Neural progenitor cell (in vitro differentiated cells): Measurements from ENCODE around the gene TBXAS1. TPM values are rescaled to one million over a fixed set of nuclear protein-coding genes. Genes with fewer than 3 reads are reported as not detected.

Source experiments
- DNase-seq: peaks from one replicate; pipeline ENCODE4 v3.0.0-alpha.2; 2016; ENCODE audit warnings: low spot score
- H2AFZ ChIP-seq: fragments of 200-600 bp; sonication (generic); replicated peaks from 2 replicates; pipeline ENCODE4 v1.6.1; 2016; ENCODE audit warnings: antibody characterized with exemption
- H3F3A ChIP-seq: fragments of 200-600 bp; sonication (generic); 2 replicates; pipeline ENCODE4 v1.6.1; 2016; ENCODE audit warnings: antibody characterized with exemption, low read depth
- H3K27ac ChIP-seq: fragments of 200-600 bp; sonication (generic); 2 replicates; pipeline ENCODE4 v1.5.1; 2016; ENCODE audit warnings: mild to moderate bottlenecking
- H3K27me3 ChIP-seq: fragments of 200-600 bp; sonication (generic); 2 replicates; pipeline ENCODE4 v1.6.1; 2016; ENCODE audit warnings: mild to moderate bottlenecking, moderate library complexity
- H3K36me3 ChIP-seq: fragments of 200-600 bp; sonication (generic); 2 replicates; pipeline ENCODE4 v1.5.1; 2016
- H3K4me1 ChIP-seq: fragments of 200-600 bp; sonication (generic); 2 replicates; pipeline ENCODE4 v1.6.1; 2016; ENCODE audit warnings: mixed run types
- H3K4me2 ChIP-seq: fragments of 200-600 bp; sonication (generic); 2 replicates; pipeline ENCODE4 v1.6.1; 2016
- H3K4me3 ChIP-seq: fragments of 200-600 bp; sonication (generic); 2 replicates; pipeline ENCODE4 v1.5.1; 2016
- H3K79me2 ChIP-seq: fragments of 200-600 bp; sonication (generic); 2 replicates; pipeline ENCODE4 v1.6.1; 2016; ENCODE audit warnings: low read depth
- H3K9ac ChIP-seq: fragments of 200-600 bp; sonication (generic); 2 replicates; pipeline ENCODE4 v1.6.1; 2016
- H3K9me3 ChIP-seq: fragments of 200-600 bp; sonication (generic); 2 replicates; pipeline ENCODE4 v1.5.1; 2016; ENCODE audit warnings: low read depth
- H4K20me1 ChIP-seq: fragments of 200-600 bp; sonication (generic); 2 replicates; pipeline ENCODE4 v1.6.1; 2016; ENCODE audit warnings: low read depth
- H3K27ac Mint-ChIP-seq: 3 replicates; pipeline ENCODE4 v1.8.0; 2021; ENCODE audit warnings: mixed read lengths
- H3K27me3 Mint-ChIP-seq: 2 replicates; pipeline ENCODE4 v1.8.0; 2022; ENCODE audit warnings: low read depth, mild to moderate bottlenecking, inconsistent platforms, moderate library complexity, mixed read lengths; ENCODE audit not compliant: insufficient read depth
- H3K36me3 Mint-ChIP-seq: 3 replicates; pipeline ENCODE4 v1.8.0; 2021; ENCODE audit warnings: mixed read lengths
- H3K4me1 Mint-ChIP-seq: 3 replicates; pipeline ENCODE4 v1.8.0; 2021; ENCODE audit warnings: mixed read lengths
- H3K4me3 Mint-ChIP-seq: 3 replicates; pipeline ENCODE4 v1.8.0; 2021; ENCODE audit warnings: mild to moderate bottlenecking, moderate library complexity, mixed read lengths
- H3K9me3 Mint-ChIP-seq: 3 replicates; pipeline ENCODE4 v1.8.0; 2020; ENCODE audit warnings: mixed read lengths
- EZH2 ChIP-seq: fragments of 200-600 bp; sonication (generic); IDR thresholded peaks from 2 replicates; pipeline ENCODE4 v1.6.1; 2017; ENCODE audit warnings: antibody characterized with exemption, mild to moderate bottlenecking, moderate library complexity
- EZH2phosphoT487 ChIP-seq: fragments of 200-600 bp; sonication (generic); IDR thresholded peaks from 2 replicates; pipeline ENCODE4 v1.6.1; 2017; ENCODE audit warnings: antibody characterized with exemption
- total RNA-seq: library from RNA; depleted of rRNA; stranded (reverse); fragments of >200 nt; gene quantifications from 2 replicates; pipeline ENCODE4 v1.2.3, GENCODE V29; 2015; ENCODE audit warnings: low replicate concordance
- TF ChIP-seq, protein P1 (sequence below): fragments of 200-600 bp; sonication (generic); IDR thresholded peaks from 2 replicates; pipeline ENCODE4 v1.5.1; 2017; ENCODE audit warnings: antibody characterized with exemption, mild to moderate bottlenecking

The TBXAS1 gene
- total RNA-seq, 1 donor from 2014 or later: not detected

DNA sequence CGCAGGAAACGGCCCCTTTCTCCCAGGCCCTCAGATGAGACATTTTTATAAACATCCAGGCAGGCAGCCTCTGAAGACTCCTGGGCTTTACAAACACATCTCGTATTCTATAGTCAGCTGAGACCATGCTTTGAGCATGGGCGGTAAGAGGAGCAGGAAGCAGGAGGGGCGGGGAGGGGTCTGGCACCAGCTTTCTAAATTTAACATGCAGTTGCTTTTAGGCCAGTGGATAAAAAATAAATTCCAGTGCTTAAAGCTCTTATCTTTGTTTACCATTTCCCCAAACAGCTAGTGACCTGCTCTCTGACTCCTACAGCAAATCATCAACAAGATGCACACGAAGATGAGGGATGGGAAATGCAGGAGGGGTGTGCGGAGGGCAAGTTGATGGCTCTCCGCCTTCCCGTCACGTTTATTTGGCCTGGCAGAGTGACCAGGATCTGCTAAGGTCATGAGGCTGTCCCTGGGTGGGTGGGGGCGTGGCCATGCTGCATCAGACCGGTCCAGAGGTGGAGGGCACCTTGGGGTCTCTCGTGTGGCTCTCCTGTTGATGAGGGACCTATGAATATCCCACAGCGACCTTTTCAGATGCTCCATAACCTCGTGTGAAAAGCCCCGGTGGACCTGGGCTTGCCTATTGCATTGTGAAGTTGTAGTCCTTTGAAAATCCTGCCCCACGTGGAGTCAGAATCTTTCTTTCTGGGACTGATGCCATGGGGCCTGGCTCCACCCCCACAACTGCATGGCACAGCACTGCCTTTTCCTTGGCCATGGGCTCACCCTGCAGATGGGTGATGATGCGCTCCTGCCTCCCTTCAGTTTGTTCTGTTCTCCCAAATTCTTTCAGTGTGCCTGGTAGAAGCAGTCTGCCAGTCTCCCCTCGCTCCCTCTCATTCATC is 166.2 kb downstream of the TBXAS1 start:
- Mint-ChIP-seq H3K27ac (peak overlapping the region; percentile 70), H3K4me1 (peaks cover 31% of the 10 kb centered on the region), H3K36me3 (no peaks in the 10 kb centered on the region), H3K9me3 (no peaks in the 10 kb centered on the region), H3K27me3 (peaks cover 7% of the 10 kb centered on the region), H3K4me3 (no peak overlapping the region)
- DNase-seq: no peak
- no peaks in the 10 kb centered on the region for H3K79me2 ChIP-seq
- H3K27ac ChIP-seq: no peak overlapping the region
- H3K27me3 ChIP-seq: no peaks in the 10 kb centered on the region
- no peaks in the 10 kb centered on the region for H3K9me3 ChIP-seq
- H3K4me3 ChIP-seq: no peak overlapping the region
- TF ChIP-seq EZH2: no peak
- peak overlapping the region; percentile 5 for H2AFZ ChIP-seq
- H3K36me3 ChIP-seq: no peaks in the 10 kb centered on the region
- no peaks in the 10 kb centered on the region for H3F3A ChIP-seq
- H4K20me1 ChIP-seq: no peaks in the 10 kb centered on the region
- no peak overlapping the region for H3K9ac ChIP-seq
- no peak overlapping the region for H3K4me2 ChIP-seq
- peaks cover 16% of the 10 kb centered on the region for H3K4me1 ChIP-seq

DNA sequence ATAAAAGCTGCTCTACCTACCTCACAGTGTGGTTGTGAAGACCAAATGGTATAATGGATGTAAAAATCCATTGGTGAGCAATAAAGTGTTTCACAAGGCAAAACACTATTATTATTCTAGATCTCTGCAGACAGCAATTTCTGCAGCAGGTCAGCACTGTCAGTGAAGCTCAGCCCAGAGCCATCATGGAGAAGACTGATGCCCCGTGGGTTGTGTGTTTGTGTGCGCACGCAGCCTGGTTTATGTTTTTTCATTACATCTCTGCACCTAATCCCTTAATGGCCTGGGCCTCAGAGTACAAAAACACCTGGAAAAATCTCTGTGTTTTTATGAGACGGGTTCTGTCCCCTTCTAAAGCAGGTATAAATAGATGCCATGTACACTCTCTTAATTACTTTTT is 169.5 kb downstream of the TBXAS1 start:
- no peak overlapping the region for H3K9ac ChIP-seq
- H3K4me1 ChIP-seq: peaks cover 16% of the 10 kb centered on the region
- no peak for DNase-seq
- H4K20me1 ChIP-seq: no peaks in the 10 kb centered on the region
- H3K4me3 Mint-ChIP-seq: no peak overlapping the region
- H3K79me2 ChIP-seq: no peaks in the 10 kb centered on the region
- no peaks in the 10 kb centered on the region for H3K36me3 Mint-ChIP-seq
- H3K9me3 ChIP-seq: no peaks in the 10 kb centered on the region
- H3F3A ChIP-seq: no peaks in the 10 kb centered on the region
- H2AFZ ChIP-seq: no peak overlapping the region
- no peaks in the 10 kb centered on the region for H3K27me3 ChIP-seq
- no peak overlapping the region for H3K27ac ChIP-seq
- H3K4me3 ChIP-seq: no peak overlapping the region
- H3K9me3 Mint-ChIP-seq: no peaks in the 10 kb centered on the region
- H3K36me3 ChIP-seq: no peaks in the 10 kb centered on the region
- H3K27ac Mint-ChIP-seq: no peak overlapping the region
- peaks cover 5% of the 10 kb centered on the region for H3K27me3 Mint-ChIP-seq
- peaks cover 27% of the 10 kb centered on the region for H3K4me1 Mint-ChIP-seq
- no peak overlapping the region for H3K4me2 ChIP-seq
- TF ChIP-seq, protein P1, sequence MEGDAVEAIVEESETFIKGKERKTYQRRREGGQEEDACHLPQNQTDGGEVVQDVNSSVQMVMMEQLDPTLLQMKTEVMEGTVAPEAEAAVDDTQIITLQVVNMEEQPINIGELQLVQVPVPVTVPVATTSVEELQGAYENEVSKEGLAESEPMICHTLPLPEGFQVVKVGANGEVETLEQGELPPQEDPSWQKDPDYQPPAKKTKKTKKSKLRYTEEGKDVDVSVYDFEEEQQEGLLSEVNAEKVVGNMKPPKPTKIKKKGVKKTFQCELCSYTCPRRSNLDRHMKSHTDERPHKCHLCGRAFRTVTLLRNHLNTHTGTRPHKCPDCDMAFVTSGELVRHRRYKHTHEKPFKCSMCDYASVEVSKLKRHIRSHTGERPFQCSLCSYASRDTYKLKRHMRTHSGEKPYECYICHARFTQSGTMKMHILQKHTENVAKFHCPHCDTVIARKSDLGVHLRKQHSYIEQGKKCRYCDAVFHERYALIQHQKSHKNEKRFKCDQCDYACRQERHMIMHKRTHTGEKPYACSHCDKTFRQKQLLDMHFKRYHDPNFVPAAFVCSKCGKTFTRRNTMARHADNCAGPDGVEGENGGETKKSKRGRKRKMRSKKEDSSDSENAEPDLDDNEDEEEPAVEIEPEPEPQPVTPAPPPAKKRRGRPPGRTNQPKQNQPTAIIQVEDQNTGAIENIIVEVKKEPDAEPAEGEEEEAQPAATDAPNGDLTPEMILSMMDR: no peak
- TF ChIP-seq EZH2 (no peak), EZH2phosphoT487 (no peak)

DNA sequence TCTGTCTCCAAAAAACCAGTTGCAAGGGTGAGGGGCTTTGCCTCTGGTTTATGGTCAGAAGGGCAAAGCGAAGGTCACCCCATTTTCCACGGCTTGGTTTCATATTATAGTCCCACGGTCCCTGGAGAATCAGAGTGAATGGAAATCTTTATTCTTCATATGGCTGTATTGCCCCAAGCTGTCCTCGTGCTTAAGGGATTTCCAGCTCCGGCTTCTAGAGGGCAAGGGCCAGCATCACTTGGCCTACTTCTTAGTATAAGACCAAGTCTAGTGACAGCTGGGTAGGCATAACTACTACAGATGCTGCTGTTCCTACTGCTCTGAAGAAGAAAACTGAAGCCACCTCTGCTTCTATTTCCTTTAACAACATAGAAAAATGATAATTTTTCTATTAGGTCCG is 170.5 kb downstream of the TBXAS1 start:
- no peaks in the 10 kb centered on the region for H4K20me1 ChIP-seq
- no peak overlapping the region for H3K4me2 ChIP-seq
- TF ChIP-seq, protein P1: no peak
- TF ChIP-seq EZH2phosphoT487 (no peak), EZH2 (no peak)
- peaks cover 5% of the 10 kb centered on the region for H3K27me3 Mint-ChIP-seq
- no peaks in the 10 kb centered on the region for H3K36me3 ChIP-seq
- no peak overlapping the region for H3K27ac Mint-ChIP-seq
- H3K4me1 Mint-ChIP-seq: peaks cover 30% of the 10 kb centered on the region
- no peak for DNase-seq
- no peaks in the 10 kb centered on the region for H3F3A ChIP-seq
- no peak overlapping the region for H2AFZ ChIP-seq
- no peak overlapping the region for H3K4me3 ChIP-seq
- no peak overlapping the region for H3K4me3 Mint-ChIP-seq
- no peaks in the 10 kb centered on the region for H3K9me3 Mint-ChIP-seq
- no peaks in the 10 kb centered on the region for H3K36me3 Mint-ChIP-seq
- H3K9ac ChIP-seq: no peak overlapping the region
- H3K27me3 ChIP-seq: no peaks in the 10 kb centered on the region
- H3K4me1 ChIP-seq: peaks cover 14% of the 10 kb centered on the region
- H3K79me2 ChIP-seq: no peaks in the 10 kb centered on the region
- no peaks in the 10 kb centered on the region for H3K9me3 ChIP-seq
- H3K27ac ChIP-seq: no peak overlapping the region

DNA sequence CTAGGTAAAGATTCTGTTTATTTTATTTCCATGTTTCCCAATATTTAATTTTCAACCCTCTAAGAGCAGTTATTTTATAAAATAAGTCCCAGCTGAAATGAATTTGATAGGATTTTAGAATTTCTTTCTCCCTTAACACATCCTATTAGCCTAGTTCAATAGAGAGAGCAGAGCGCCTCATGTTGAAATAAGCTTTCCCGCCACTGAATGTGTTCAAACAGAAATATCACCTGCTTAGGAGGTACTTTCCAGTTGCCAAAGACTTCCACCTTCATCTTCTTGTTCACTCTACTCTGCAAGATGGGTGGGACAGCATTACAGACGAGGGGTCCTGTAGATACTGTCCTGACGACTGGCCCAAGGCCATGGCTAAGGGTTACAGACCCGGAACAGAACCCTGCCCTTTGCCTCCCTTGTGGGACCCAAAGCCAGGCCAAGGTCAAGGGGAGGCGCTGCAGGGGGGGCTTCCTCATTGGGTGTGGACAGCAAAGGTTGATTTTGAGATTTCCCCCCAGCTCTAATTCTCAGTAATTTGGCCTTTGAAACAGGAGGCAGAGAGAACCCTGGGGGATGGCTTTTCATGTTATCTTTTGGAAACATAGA is 171.7 kb downstream of the TBXAS1 start:
- H3K4me3 Mint-ChIP-seq: no peak overlapping the region
- no peaks in the 10 kb centered on the region for H3K79me2 ChIP-seq
- no peak overlapping the region for H3K9ac ChIP-seq
- H3K4me3 ChIP-seq: no peak overlapping the region
- no peak for TF ChIP-seq EZH2
- TF ChIP-seq EZH2phosphoT487: no peak
- TF ChIP-seq, protein P1: no peak
- no peaks in the 10 kb centered on the region for H3K9me3 ChIP-seq
- H3K4me1 ChIP-seq: peaks cover 6% of the 10 kb centered on the region
- no peaks in the 10 kb centered on the region for H3F3A ChIP-seq
- H2AFZ ChIP-seq: no peak overlapping the region
- H3K4me2 ChIP-seq: no peak overlapping the region
- no peak overlapping the region for H3K27ac ChIP-seq
- no peaks in the 10 kb centered on the region for H3K36me3 ChIP-seq
- peaks cover 19% of the 10 kb centered on the region for H3K4me1 Mint-ChIP-seq
- no peaks in the 10 kb centered on the region for H3K9me3 Mint-ChIP-seq
- DNase-seq: no peak
- no peak overlapping the region for H3K27ac Mint-ChIP-seq
- no peaks in the 10 kb centered on the region for H3K36me3 Mint-ChIP-seq
- peaks cover 7% of the 10 kb centered on the region for H3K27me3 Mint-ChIP-seq
- H4K20me1 ChIP-seq: no peaks in the 10 kb centered on the region
- no peaks in the 10 kb centered on the region for H3K27me3 ChIP-seq
